DMS153 treated with DMSO at 0.1 percent for 48 hours (cell line): ENCODE measurements around the gene RNASEH2C.
A peak's percentile ranks its signal among the peaks of the same experiment; 100 is the strongest.
"Not testable (repeated sequence)": the region's sequence is repeated elsewhere in the genome, so short reads cannot be mapped to it uniquely, and the experiment has no call there.

ENCODE experiments used
- DNase-seq: peaks from one replicate; lab custom pipeline; 2025; ENCODE audit not compliant: unreplicated experiment; lab: John Stamatoyannopoulos, UW

RNASEH2C gene

GRCh38 chr11:65720211-65720934 is at the start of gene RNASEH2C:
RNASEH2C (minus strand) TSS chr11:65720798; CDS start chr11:65720758, 40 bp downstream.
- peak; percentile 79 for DNase-seq

- not testable (repeated sequence) for DNase-seq
These were observed 47.2 kb upstream of the RNASEH2C start for GRCh38 chr11:65767806-65768205.

DNA sequence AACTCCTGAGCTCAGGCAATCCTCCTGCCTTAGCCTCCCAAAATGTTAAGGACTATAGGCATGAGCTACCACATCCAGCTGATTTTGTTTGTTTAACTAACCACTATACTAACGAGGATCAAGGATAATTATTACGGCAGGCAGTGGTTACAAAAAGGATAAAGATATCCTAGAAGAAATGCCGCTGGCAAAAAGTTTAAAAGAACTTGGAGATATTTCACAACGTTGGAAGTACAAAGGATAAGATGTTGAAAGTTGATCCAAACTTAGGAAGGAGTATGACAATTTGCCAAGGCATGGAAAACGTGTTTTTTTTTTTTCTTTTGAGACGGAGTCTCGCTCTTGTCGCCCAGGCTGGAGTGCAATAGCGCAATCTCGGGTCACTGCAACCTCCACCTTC is 46.8 kb upstream of the RNASEH2C start:
- DNase-seq = no peak

GRCh38 chr11:65766535-65766934 is 45.9 kb upstream of the RNASEH2C start:
- no peak for DNase-seq

DNA sequence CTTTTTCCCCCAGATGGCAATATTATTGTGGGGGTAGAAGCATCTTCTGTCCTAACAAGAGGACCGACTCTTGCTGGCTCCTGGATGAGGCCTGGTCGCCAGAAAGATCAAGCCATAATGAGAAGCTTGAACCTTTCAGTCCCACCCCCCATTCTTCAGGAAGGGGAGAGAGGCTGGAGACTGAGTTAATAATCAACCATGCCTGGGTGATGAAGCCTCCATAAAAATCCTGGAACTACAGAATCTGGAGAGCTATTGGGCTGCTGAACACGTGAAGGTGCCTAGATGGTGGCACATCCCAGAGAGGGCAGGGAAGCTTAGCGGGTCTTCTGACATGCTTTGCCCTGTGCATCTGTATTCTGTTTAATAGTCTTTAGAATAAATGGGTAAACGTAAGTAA is 43.8 kb upstream of the RNASEH2C start:
- no peak for DNase-seq

GRCh38 chr11:65762816-65763215 is 42.2 kb upstream of the RNASEH2C start:
- DNase-seq = not testable (repeated sequence)

DNA sequence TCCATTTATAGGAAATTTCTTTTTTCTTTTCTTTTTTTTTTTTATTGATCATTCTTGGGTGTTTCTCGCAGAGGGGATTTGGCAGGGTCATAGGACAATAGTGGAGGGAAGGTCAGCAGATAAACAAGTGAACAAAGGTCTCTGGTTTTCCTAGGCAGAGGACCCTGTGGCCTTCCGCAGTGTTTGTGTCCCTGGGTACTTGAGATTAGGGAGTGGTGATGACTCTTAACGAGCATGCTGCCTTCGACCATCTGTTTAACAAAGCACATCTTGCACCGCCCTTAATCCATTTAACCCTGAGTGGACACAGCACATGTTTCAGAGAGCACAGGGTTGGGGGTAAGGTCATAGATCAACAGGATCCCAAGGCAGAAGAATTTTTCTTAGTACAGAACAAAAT is 41.6 kb upstream of the RNASEH2C start:
- DNase-seq = not testable (repeated sequence)

DNA sequence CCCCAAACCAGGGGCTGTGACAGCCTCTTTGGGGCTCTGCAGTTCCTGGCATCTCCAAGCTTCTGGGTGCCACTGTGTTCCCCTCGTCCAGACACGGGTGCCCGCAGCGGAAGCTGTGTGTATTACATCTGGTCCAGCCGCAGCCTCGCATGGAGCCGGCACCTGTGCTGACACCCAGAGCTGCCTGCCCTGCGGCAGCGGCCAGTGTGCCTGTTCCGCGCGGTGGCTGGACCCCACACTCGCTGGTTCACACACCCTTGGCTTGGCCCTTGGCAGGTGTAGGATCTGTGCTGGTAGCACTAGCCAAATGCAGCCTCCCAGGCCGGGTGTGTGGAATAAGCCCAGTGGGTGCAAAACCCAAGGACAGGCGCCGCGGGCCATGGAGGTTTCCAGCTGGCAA is 24.5 kb upstream of the RNASEH2C start:
- DNase-seq = no peak

DNA sequence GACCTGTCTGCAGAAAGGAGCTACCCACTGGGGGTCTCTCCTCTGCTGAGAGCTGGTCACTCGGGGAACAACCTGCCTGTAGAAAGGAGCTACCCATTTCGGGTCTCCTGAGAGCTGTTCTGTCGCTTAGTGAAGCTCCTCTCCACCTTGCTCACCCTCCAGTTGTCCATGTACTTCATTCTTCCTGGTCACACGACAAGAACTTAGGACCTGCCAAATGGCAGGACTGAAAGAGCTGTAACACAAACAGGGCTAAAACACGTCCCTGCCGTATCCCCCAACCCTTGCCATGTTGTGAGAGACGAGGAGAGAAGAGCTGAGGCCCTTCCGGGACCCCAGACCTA is 24.1 kb upstream of the RNASEH2C start:
- no peak for DNase-seq

- DNase-seq = peak; percentile 3
These were observed 23.6 kb upstream of the RNASEH2C start for GRCh38 chr11:65744026-65744698.

- no peak for DNase-seq
These were observed 23.1 kb upstream of the RNASEH2C start for GRCh38 chr11:65743681-65744025.

DNA sequence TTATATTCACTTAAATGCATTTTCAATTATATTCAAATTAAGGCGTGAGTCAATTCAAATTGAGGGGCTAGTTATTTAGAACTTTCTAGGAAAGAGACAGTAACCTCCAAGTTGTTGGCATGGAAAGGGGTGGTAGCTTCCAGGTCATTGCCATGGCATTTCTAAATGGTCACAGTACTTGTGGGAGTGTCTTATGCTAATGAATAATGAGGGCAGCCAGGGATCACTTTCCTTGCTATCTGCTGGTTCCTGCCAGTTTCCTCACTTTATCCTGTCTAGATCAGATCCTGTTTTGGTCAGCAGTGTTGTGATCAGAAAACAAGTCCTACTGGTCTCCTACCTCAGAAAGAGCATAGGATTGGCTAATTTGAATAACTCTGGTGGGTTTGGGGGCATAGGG is 21.8 kb upstream of the RNASEH2C start:
- DNase-seq = no peak

DNA sequence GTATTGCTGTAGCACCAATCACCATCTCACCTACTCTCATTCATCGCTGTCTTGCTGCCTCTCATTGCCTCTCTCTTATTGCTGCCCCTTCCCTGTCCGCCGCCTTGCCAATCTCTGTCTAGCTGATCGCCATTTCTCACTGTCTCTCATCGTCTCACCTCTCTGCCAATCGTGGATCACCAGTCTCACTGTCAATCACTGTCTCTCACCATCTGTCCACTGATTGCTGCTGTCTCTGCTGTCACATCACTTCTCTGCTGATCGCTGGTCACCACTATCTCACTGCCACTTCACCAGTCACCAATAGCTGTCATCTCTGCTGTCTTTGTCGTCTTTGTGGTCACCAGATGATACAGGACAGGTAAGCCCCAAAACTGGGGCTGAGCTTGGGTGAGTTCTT is 20.6 kb upstream of the RNASEH2C start:
- no peak for DNase-seq

- no peak for DNase-seq
These were observed 18.4 kb upstream of the RNASEH2C start for GRCh38 chr11:65739022-65739421.

DNA sequence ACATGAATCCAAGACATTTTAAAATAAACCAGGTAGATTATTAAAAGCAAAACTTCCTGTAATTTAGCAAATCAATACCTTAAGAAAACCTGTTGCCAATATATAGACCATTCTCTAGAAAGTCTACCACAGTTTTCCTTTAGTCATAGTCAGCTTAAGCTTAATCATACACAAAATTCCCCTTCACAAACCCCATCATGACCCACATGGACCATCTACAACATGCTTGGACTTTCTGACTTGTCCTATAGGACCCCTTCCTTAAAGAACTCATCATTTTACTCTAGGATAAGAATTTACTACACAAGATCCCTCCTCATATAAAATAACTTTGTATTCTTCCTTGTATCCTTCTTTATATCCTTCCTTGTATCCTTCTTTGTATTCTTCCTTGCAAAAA is 16.2 kb upstream of the RNASEH2C start:
- no peak for DNase-seq

- not testable (repeated sequence) for DNase-seq
These were observed 14.5 kb upstream of the RNASEH2C start for GRCh38 chr11:65735111-65735510.

GRCh38 chr11:65730461-65730860 is 9.9 kb upstream of the RNASEH2C start:
- no peak for DNase-seq

- no peak for DNase-seq
These were observed 7.3 kb upstream of the RNASEH2C start for GRCh38 chr11:65727865-65728264.

- DNase-seq = no peak
These were observed 6.1 kb upstream of the RNASEH2C start for GRCh38 chr11:65726660-65727059.

DNA sequence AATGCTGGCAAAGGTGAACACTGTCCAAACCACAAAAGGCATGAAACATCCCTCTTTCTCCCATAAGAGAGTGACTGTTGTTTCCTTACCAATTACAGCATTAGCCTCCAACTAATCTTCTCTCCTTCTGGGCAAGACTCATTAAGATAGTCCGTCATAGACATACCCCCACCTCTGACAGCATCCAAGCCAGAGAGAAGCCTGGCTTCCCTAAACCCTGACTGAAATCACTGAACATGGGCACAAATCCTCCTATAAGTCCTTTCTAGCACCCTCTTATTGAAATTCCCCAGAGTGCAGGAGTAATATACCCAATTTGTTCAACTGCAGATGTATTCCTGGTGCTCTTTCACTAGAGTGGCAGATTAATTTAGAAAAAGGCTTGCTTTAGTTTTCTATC is 1.7 kb upstream of the RNASEH2C start:
- no peak for DNase-seq

DNA sequence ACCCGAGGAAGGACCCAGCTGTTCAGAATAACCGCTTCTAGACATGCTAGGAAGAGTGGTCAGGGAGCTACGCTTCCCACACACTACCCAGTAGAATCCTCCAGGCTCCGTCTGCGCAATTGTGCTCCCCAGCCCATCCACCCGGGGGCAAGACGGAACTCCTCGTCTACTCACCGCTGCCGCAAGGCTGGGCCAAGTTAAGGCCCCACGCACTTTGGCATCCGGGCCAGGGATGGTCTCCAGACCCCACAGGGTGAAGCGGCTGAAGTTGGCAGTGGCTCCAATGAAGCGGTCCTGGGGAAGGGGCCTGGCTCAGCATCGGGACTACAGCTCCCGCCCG is 757 bp downstream of the RNASEH2C start:
- no peak for DNase-seq

DNA sequence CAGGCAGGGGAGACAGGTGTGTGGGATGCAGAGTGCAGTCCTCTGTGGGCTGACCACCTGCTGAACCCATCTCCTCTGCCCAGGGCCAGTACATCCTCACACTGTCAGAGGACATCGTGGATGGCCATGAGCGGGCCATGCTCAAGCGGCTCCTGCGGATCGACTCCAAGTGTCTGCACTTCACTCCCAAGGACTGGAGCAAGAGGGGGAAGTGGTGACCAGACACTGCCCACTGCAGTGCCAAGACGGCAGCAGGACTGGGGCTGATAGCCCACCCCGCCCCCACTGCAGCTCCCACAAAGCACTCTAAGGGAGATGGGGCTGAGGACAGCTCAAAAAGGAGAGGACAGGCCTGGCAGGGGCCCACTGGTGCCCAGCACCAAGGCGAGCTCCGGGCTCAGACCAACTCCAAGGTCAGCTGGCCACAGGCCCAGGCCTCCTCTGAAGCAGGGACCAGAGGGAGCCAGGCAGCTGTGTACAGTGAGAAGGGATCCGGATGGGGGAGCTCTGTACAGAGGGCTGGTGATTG is 1.6 kb downstream of the RNASEH2C start:
- DNase-seq = no peak

- no peak for DNase-seq
These were observed 2.1 kb downstream of the RNASEH2C start for GRCh38 chr11:65718531-65718930.
